Spleen (tissue), 7 donors: ENCODE measurements around the gene RAET1G.

Source experiments
- CTCF ChIP-seq, 11 experiments: fragments of 200-600 bp in 7 of 11; fragments of 450-650 bp in 4 of 11; sonication (generic) in 4 of 11; IDR thresholded peaks in 8 of 11; conservative IDR thresholded peaks in 3 of 11; 1 replicate in 7 of 11; 2 replicates in 4 of 11; pipeline versions ENCODE4 v1.4.0 to v1.8.0; 2016 to 2021; ENCODE audit warnings: antibody characterized with exemption in 11 of 11, inconsistent platforms in 4 of 11, mild to moderate bottlenecking in 1 of 11
- POLR2A ChIP-seq, 3 donors: fragments of 450-650 bp; IDR thresholded peaks; one replicate each; pipeline ENCODE4 v1.5.1; 2017; ENCODE audit warnings: antibody characterized with exemption in 3 of 3, mild to moderate bottlenecking in 1 of 3
- POLR2AphosphoS5 ChIP-seq, 3 donors: sonication (generic); formaldehyde crosslinking; IDR thresholded peaks; one replicate each; pipeline ENCODE4 v1.5.1; 2017; ENCODE audit warnings: antibody characterized with exemption in 3 of 3
- donor health status: DM: no; HTN: no; CAD: no; lungs with moderate emphysema.
- donor health status: DM: no; HTN: no; CAD: no.
- donor health status: DM: no; HTN: no; CAD: no.

- TF ChIP-seq CTCF (IDR thresholded peaks at IDR 0.05 in 8 of 11, conservative IDR thresholded peaks at IDR 0.05 in 3 of 11) (no peak), POLR2A (IDR thresholded peaks at IDR 0.05) (no peak), POLR2AphosphoS5 (IDR thresholded peaks at IDR 0.05) (no peak)
Measured at GRCh38 chr6:149888659-149889058, 34.3 kb downstream of the RAET1G start.
